RWPE1 (cell line): ENCODE data around the gene BRI3BP.

Experiments used
- CTCF ChIA-PET: fragments of 350-600 bp; sonication (Branson Sonifier 250); formaldehyde crosslinking; extraction: SDS; loops from one replicate; lab custom pipeline; 2021; lab: Yijun Ruan, JAX
- POLR2A ChIA-PET: fragments of 400-600 bp; formaldehyde crosslinking; extraction: SDS; loops from one replicate; lab custom pipeline; 2020; ENCODE audit warnings: antibody characterized with exemption; ENCODE audit not compliant: low non-redundant PET; lab: Yijun Ruan, JAX
- DNase-seq: peaks from one replicate; pipeline ENCODE4 v3.0.0; 2012; ENCODE audit warnings: low spot score
- H3K27ac ChIP-seq: fragments of 450-650 bp; 2 replicates; pipeline ENCODE4 v1.5.1; 2017
- TF ChIP-seq, protein P1 (sequence below): fragments of 450-650 bp; conservative IDR thresholded peaks from 2 replicates; pipeline ENCODE4 v1.5.1; 2017; ENCODE audit warnings: low read depth, mild to moderate bottlenecking

The BRI3BP gene

DNA sequence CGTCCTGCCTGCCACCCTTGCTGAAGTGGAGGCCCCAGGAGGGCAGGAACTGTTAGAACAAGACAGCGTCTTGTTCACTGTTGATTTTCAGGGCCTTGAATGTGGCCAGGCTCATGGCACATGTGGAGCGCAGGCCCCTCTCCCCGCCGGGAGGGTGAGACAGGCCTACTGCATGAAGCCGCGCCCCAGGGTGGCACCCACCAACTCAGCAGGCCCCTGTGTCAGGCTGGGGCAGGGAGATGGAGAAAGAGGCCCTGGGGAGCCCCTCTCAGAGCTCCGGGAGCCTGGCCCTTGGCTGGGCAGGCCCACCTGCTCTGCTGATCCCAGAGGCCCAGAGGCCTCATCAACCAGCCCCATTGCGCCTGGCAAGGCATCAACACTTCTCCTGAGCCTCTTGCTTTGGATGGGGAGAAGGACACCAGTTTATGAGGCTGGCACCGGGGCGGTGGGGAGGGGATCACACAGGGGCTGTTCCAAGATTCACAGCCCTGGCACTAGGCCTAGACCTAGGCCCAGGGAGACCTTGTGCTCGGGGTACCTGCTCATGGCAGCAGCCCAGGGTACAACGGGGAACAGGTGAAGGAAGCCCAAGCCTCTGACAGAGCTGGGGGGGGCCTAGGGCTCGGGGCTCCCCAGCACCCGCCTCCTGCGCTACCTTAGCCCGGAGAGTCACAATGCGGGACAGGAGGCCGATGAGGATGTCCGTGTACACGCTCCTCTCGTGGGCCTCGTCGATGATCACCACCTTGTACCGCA, 22.6 kb upstream of the BRI3BP start:
- TF ChIP-seq, protein P1, sequence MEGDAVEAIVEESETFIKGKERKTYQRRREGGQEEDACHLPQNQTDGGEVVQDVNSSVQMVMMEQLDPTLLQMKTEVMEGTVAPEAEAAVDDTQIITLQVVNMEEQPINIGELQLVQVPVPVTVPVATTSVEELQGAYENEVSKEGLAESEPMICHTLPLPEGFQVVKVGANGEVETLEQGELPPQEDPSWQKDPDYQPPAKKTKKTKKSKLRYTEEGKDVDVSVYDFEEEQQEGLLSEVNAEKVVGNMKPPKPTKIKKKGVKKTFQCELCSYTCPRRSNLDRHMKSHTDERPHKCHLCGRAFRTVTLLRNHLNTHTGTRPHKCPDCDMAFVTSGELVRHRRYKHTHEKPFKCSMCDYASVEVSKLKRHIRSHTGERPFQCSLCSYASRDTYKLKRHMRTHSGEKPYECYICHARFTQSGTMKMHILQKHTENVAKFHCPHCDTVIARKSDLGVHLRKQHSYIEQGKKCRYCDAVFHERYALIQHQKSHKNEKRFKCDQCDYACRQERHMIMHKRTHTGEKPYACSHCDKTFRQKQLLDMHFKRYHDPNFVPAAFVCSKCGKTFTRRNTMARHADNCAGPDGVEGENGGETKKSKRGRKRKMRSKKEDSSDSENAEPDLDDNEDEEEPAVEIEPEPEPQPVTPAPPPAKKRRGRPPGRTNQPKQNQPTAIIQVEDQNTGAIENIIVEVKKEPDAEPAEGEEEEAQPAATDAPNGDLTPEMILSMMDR, result no peak
- CTCF ChIA-PET, result no interaction called here

DNA sequence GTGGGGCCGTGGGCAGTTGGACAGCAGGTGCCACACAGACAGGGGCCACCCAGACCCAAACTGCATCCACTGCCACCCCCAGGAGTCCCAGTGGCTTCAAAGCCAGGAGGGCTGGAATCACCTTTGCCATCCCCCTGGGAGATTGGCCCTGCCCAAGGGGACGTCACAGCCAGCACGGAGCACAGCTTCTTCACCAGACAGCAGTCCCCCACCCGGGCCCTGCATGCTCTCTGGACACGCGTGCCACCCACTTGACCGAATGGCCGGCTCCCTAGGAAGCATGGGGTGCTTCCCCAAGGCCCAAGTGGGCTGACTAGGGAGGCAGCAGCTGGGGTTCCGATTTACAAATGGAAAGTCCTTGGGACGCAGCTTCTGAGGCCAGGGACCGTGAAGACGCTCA, 21.8 kb upstream of the BRI3BP start:
- CTCF ChIA-PET, result no interaction called here

More for the DNA sequence above, 22.6 kb upstream of the BRI3BP start:
- H3K27ac ChIP-seq, result peak overlapping the region; percentile 8; the same call in 1 of the 2 replicates
- DNase-seq, result no peak
- POLR2A ChIA-PET, result no interaction called here

DNA sequence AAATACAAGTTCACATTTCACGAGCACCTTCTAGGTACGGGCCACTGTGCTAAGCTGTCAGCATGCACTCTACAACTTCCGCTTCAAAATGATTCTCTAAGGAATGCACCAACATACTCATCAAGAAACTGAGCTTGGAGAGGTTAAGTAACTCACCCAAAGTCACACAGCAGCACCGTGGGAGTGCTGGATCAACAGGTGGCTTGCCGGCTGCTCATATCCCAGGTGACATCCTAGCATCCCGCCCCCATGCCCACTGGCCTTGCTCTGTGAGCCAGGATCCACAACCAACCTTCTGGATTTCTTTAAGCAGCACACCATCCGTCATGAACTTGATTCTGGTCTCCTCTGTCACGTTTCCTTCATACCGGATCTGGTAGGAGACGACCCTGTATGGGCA, 21.2 kb upstream of the BRI3BP start:
- H3K27ac ChIP-seq, result 0 out of 2 replicates have a peak overlapping the region, but pooled peaks have one; percentile 21
- DNase-seq, result no peak
- TF ChIP-seq, protein P1, result no peak
- CTCF ChIA-PET, result no interaction called here
- POLR2A ChIA-PET, result no interaction called here

More for the DNA sequence above, 21.8 kb upstream of the BRI3BP start:
- H3K27ac ChIP-seq, result no peak overlapping the region
- POLR2A ChIA-PET, result no interaction called here
- TF ChIP-seq, protein P1, result no peak
- no peak for DNase-seq

DNA sequence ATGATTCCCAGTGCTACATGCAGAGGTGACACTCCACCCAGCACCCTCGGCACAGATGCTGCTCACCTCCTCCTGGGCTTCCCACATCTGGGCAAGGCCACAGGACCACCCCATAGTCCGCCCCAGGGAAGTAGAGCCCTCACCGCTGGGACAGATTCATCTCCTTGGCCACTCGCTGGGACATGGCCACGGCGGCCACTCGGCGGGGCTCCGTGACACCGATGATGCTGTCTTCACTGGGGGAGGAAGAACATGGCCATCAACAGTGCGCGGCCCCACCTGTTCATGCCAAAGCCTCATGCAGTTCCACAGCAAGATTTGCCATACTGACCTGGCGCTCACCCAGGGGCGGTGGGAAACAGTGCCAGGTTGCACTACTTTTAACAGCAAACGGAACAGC, 18.2 kb upstream of the BRI3BP start:
- POLR2A ChIA-PET, result interaction anchor here (0.7 kb wide), 1 partner anchor 61 kb away, joined by 3 read pairs; the partner anchor contains the start of gene UBC
- CTCF ChIA-PET, result no interaction called here

DNA sequence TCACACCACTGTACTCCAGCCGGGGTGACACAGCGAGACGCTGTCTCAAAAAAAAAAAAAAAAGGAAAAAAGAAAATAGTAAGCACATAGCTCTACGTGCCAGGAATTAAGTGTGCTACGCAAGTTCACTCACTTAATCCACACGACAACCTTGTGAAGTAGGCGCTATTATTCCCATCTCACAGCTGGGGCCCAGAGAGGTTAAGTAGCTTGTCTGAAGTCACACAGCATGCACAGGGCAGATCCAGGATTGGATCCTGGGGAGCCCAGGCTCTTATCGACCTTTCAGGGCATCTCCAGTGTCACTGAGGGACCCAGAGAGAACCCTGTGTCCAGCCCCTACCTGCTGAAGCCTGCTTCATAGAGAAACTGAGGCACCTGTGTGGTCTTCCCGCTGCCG, 16.4 kb upstream of the BRI3BP start:
- TF ChIP-seq, protein P1, result no peak
- ChIA-PET CTCF (no interaction called here), POLR2A (no interaction called here)
- peak overlapping the region; percentile 32 for H3K27ac ChIP-seq
- no peak for DNase-seq

More for the DNA sequence above, 18.2 kb upstream of the BRI3BP start:
- DNase-seq, result no peak
- TF ChIP-seq, protein P1, result no peak
- H3K27ac ChIP-seq, result no peak overlapping the region

DNA sequence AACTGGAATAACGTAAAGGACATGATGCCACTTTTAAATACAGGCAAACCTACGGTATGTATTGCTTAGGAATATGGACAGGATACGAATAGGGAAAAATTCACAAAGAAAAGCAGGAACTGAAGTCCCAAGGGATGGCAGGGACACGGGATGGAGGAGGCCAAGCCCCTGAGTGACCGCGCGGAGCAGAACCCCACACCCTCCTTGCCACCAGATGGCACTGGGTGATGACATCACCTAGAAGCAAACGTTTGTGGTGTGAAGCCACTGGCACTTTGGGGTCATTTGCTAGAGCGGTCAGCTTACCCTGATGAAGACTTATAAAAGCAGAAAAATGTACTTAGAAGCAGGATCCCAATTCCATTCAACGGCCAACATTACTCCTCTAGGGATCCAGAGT, 13.9 kb upstream of the BRI3BP start:
- TF ChIP-seq, protein P1, result no peak
- CTCF ChIA-PET, result no interaction called here
- DNase-seq, result no peak
- H3K27ac ChIP-seq, result no peak overlapping the region; the same call in 1 of the 2 replicates
- POLR2A ChIA-PET, result no interaction called here
